Muscle layer of colon (tissue), 2 donors: Measurements from ENCODE around the gene DOK6.
"Not testable (repeated sequence)": the region's sequence is repeated elsewhere in the genome, so short reads cannot be mapped to it uniquely, and the experiment has no call there.

Experiments used
- H3K27ac ChIP-seq: one replicate; pipeline ENCODE4 v1.7.0; 2013; ENCODE audit warnings: low read depth, mild to moderate bottlenecking, low read length, moderate library complexity
- H3K27me3 ChIP-seq, 2 donors: one replicate each; pipeline ENCODE4 v1.7.0; 2013; ENCODE audit warnings: low read length in 2 of 2, mild to moderate bottlenecking in 2 of 2; ENCODE audit not compliant: insufficient read depth in 2 of 2, control insufficient read depth in 1 of 2
- H3K36me3 ChIP-seq: one replicate; pipeline ENCODE4 v1.7.0; 2013; ENCODE audit warnings: mild to moderate bottlenecking, low read length; ENCODE audit not compliant: insufficient read depth
- H3K4me1 ChIP-seq: one replicate; pipeline ENCODE4 v1.7.0; 2013; ENCODE audit warnings: mild to moderate bottlenecking, low read length; ENCODE audit not compliant: insufficient read depth
- H3K4me3 ChIP-seq, 2 donors: one replicate each; pipeline ENCODE4 v1.7.0; 2013; ENCODE audit warnings: low read length in 2 of 2, low read depth in 1 of 2, mild to moderate bottlenecking in 1 of 2, moderate library complexity in 1 of 2
- H3K9ac ChIP-seq: one replicate; pipeline ENCODE4 v1.7.0; 2013; ENCODE audit warnings: low read length
- H3K9me3 ChIP-seq: one replicate; pipeline ENCODE4 v1.7.0; 2013; ENCODE audit warnings: mild to moderate bottlenecking, low read length
- donor health status: abdominal sarcoma.
- donor health status: Adenocarcinoma of cecum.

DOK6 gene

GRCh38 chr18:69400253-69400975 lies at the start of gene DOK6:
Gene DOK6 (plus strand): TSS chr18:69400888.
- peaks cover 0 to 14% of the 10 kb centered on the region in 2 donors for H3K27me3 ChIP-seq
- H3K9me3 ChIP-seq, result no peaks in the 10 kb centered on the region
- peak within 1 kb of the TSS; percentile 44 to 67 for H3K4me3 ChIP-seq
- no peaks in the 10 kb centered on the region for H3K4me1 ChIP-seq
- no peak within 1 kb of the TSS for H3K27ac ChIP-seq
- H3K36me3 ChIP-seq, result no peaks in the 10 kb centered on the region
- no peak within 1 kb of the TSS for H3K9ac ChIP-seq

GRCh38 chr18:69353023-69353422 lies 47.7 kb upstream of the DOK6 start:
- no peaks in the 10 kb centered on the region for H3K27me3 ChIP-seq
- no peaks in the 10 kb centered on the region for H3K9me3 ChIP-seq
- no peaks in the 10 kb centered on the region for H3K4me1 ChIP-seq

GRCh38 chr18:69357590-69357989 lies 43.1 kb upstream of the DOK6 start:
- no peaks in the 10 kb centered on the region for H3K27me3 ChIP-seq
- H3K9me3 ChIP-seq, result no peaks in the 10 kb centered on the region
- no peak overlapping the region for H3K4me3 ChIP-seq
- H3K9ac ChIP-seq, result no peak overlapping the region
- H3K36me3 ChIP-seq, result no peaks in the 10 kb centered on the region
- H3K4me1 ChIP-seq, result no peaks in the 10 kb centered on the region
- H3K27ac ChIP-seq, result no peak overlapping the region

More at GRCh38 chr18:69353023-69353422, 47.7 kb upstream of the DOK6 start:
- H3K4me3 ChIP-seq, result no peak overlapping the region
- no peak overlapping the region for H3K27ac ChIP-seq
- no peak overlapping the region for H3K9ac ChIP-seq
- H3K36me3 ChIP-seq, result no peaks in the 10 kb centered on the region

GRCh38 chr18:69358212-69358895 lies 42.3 kb upstream of the DOK6 start:
- no peaks in the 10 kb centered on the region for H3K36me3 ChIP-seq
- no peaks in the 10 kb centered on the region for H3K9me3 ChIP-seq
- no peaks in the 10 kb centered on the region for H3K27me3 ChIP-seq
- no peak overlapping the region for H3K9ac ChIP-seq
- no peaks in the 10 kb centered on the region for H3K4me1 ChIP-seq
- no peak overlapping the region for H3K27ac ChIP-seq
- no peak overlapping the region for H3K4me3 ChIP-seq

- H3K36me3 ChIP-seq, H3K27ac ChIP-seq, H3K9ac ChIP-seq: not testable (repeated sequence)
Observed at GRCh38 chr18:69359768-69360167, 40.9 kb upstream of the DOK6 start.

GRCh38 chr18:69364930-69365329 lies 35.8 kb upstream of the DOK6 start:
- Histone ChIP-seq H3K4me1 (no peaks in the 10 kb centered on the region), H3K9ac (no peak overlapping the region), H3K27ac (no peak overlapping the region), H3K9me3 (no peaks in the 10 kb centered on the region), H3K36me3 (no peaks in the 10 kb centered on the region), H3K4me3 (no peak overlapping the region), H3K27me3 (no peaks in the 10 kb centered on the region)

More at GRCh38 chr18:69359768-69360167, 40.9 kb upstream of the DOK6 start:
- H3K9me3 ChIP-seq, H3K4me3 ChIP-seq, H3K4me1 ChIP-seq, H3K27me3 ChIP-seq: not testable (repeated sequence)

- H3K4me1 ChIP-seq, result no peaks in the 10 kb centered on the region
- H3K9ac ChIP-seq, result no peak overlapping the region
- no peak overlapping the region for H3K4me3 ChIP-seq
- H3K27me3 ChIP-seq, result no peaks in the 10 kb centered on the region
- no peaks in the 10 kb centered on the region for H3K36me3 ChIP-seq
- H3K9me3 ChIP-seq, result no peaks in the 10 kb centered on the region
- no peak overlapping the region for H3K27ac ChIP-seq
Observed at GRCh38 chr18:69365658-69366057, 35.0 kb upstream of the DOK6 start.

GRCh38 chr18:69367104-69367503 lies 33.6 kb upstream of the DOK6 start:
- H3K4me3 ChIP-seq, result no peak overlapping the region

GRCh38 chr18:69371729-69372128 lies 29.0 kb upstream of the DOK6 start:
- Histone ChIP-seq H3K27me3 (no peaks in the 10 kb centered on the region), H3K4me3 (no peak overlapping the region), H3K27ac (no peak overlapping the region), H3K9ac (no peak overlapping the region), H3K9me3 (no peaks in the 10 kb centered on the region), H3K4me1 (no peaks in the 10 kb centered on the region), H3K36me3 (no peaks in the 10 kb centered on the region)

More at GRCh38 chr18:69367104-69367503, 33.6 kb upstream of the DOK6 start:
- H3K4me1 ChIP-seq, result no peaks in the 10 kb centered on the region
- no peaks in the 10 kb centered on the region for H3K9me3 ChIP-seq
- H3K9ac ChIP-seq, result no peak overlapping the region
- H3K27ac ChIP-seq, result no peak overlapping the region
- no peaks in the 10 kb centered on the region for H3K27me3 ChIP-seq
- no peaks in the 10 kb centered on the region for H3K36me3 ChIP-seq

- no peak overlapping the region for H3K27ac ChIP-seq
- H3K9me3 ChIP-seq, result no peaks in the 10 kb centered on the region
- no peaks in the 10 kb centered on the region for H3K4me1 ChIP-seq
- no peaks in the 10 kb centered on the region for H3K27me3 ChIP-seq
- no peak overlapping the region for H3K4me3 ChIP-seq
- no peaks in the 10 kb centered on the region for H3K36me3 ChIP-seq
- no peak overlapping the region for H3K9ac ChIP-seq
Observed at GRCh38 chr18:69380324-69380723, 20.4 kb upstream of the DOK6 start.

GRCh38 chr18:69383186-69383585 lies 17.5 kb upstream of the DOK6 start:
- no peak overlapping the region for H3K27ac ChIP-seq
- H3K4me1 ChIP-seq, result no peaks in the 10 kb centered on the region
- no peaks in the 10 kb centered on the region for H3K36me3 ChIP-seq
- no peaks in the 10 kb centered on the region for H3K27me3 ChIP-seq
- no peaks in the 10 kb centered on the region for H3K9me3 ChIP-seq
- no peak overlapping the region for H3K4me3 ChIP-seq
- H3K9ac ChIP-seq, result no peak overlapping the region

GRCh38 chr18:69387186-69387585 lies 13.5 kb upstream of the DOK6 start:
- no peaks in the 10 kb centered on the region for H3K27me3 ChIP-seq
- no peaks in the 10 kb centered on the region for H3K4me1 ChIP-seq
- no peaks in the 10 kb centered on the region for H3K36me3 ChIP-seq
- H3K27ac ChIP-seq, result no peak overlapping the region
- no peak overlapping the region for H3K9ac ChIP-seq
- no peak overlapping the region for H3K4me3 ChIP-seq
- H3K9me3 ChIP-seq, result no peaks in the 10 kb centered on the region
